PC-9 (cell line): ENCODE data around the gene LEKR1.

ENCODE experiments used
- EZH2 ChIP-seq: fragments of 200-600 bp; sonication (generic); IDR thresholded peaks from 2 replicates; pipeline ENCODE4 v1.8.0; 2017; ENCODE audit warnings: antibody characterized with exemption, low read depth
- TF ChIP-seq, protein P1 (sequence below): fragments of 200-600 bp; sonication (generic); conservative IDR thresholded peaks from 2 replicates; pipeline ENCODE4 v1.6.1; 2017; ENCODE audit warnings: mixed run types, antibody characterized with exemption, mild to moderate bottlenecking, moderate library complexity

GRCh38 chr3:156918746-156919145, 92.6 kb downstream of the LEKR1 start:
- TF ChIP-seq, protein P1, sequence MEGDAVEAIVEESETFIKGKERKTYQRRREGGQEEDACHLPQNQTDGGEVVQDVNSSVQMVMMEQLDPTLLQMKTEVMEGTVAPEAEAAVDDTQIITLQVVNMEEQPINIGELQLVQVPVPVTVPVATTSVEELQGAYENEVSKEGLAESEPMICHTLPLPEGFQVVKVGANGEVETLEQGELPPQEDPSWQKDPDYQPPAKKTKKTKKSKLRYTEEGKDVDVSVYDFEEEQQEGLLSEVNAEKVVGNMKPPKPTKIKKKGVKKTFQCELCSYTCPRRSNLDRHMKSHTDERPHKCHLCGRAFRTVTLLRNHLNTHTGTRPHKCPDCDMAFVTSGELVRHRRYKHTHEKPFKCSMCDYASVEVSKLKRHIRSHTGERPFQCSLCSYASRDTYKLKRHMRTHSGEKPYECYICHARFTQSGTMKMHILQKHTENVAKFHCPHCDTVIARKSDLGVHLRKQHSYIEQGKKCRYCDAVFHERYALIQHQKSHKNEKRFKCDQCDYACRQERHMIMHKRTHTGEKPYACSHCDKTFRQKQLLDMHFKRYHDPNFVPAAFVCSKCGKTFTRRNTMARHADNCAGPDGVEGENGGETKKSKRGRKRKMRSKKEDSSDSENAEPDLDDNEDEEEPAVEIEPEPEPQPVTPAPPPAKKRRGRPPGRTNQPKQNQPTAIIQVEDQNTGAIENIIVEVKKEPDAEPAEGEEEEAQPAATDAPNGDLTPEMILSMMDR, result no peak
- no peak for TF ChIP-seq EZH2
